ENCODE data around the gene TMPRSS4. TPM values are rescaled to one million over a fixed set of nuclear protein-coding genes. Genes with fewer than 3 reads are reported as not detected.

Gene TMPRSS4
- total RNA-seq, 3 donors from 2014 or later (not counting 1 experiment from before 2014, with no cell fraction given) = not detected

GRCh38 chr11:118064956-118065355 is 11.9 kb upstream of the TMPRSS4 start:
- intact Hi-C loops (cut with micrococcal nuclease) = no loop called here
- H3K27me3 ChIP-seq (ENCODE audit: control insufficient read depth, insufficient read depth, low read length) = no peaks in the 10 kb centered on the region
- DNase-seq = no peak

GRCh38 chr11:118065384-118065783 is 11.5 kb upstream of the TMPRSS4 start:
- no peaks in the 10 kb centered on the region for H3K27me3 ChIP-seq (ENCODE audit: control insufficient read depth, insufficient read depth, low read length)
- no peak overlapping the region for H3K4me3 Mint-ChIP-seq
- H3K4me1 ChIP-seq (ENCODE audit: control insufficient read depth, insufficient read depth, low read length) = peaks cover 6% of the 10 kb centered on the region
- intact Hi-C loops (cut with micrococcal nuclease) = no loop called here
- no peak for DNase-seq
- H3K4me3 ChIP-seq (ENCODE audit: low read length) = no peak overlapping the region
- H3K27ac Mint-ChIP-seq = no peak overlapping the region
- H3K9me3 Mint-ChIP-seq = no peaks in the 10 kb centered on the region
- peaks cover 8 to 14% of the 10 kb centered on the region in 2 donors for H3K4me1 Mint-ChIP-seq
- H3K27me3 Mint-ChIP-seq (ENCODE audit: low read depth in 2 of 2) = peaks cover 0 to 7% of the 10 kb centered on the region in 2 donors
- H3K36me3 ChIP-seq (ENCODE audit: control insufficient read depth, insufficient read depth, low read length) = no peaks in the 10 kb centered on the region
- H3K36me3 Mint-ChIP-seq = no peaks in the 10 kb centered on the region
- TF ChIP-seq CTCF (IDR thresholded peaks at IDR 0.05) = no peak
- 36% methylated on average over 3 of the region's 3 CpGs for WGBS (ENCODE audit: insufficient coverage)
- no peak for ATAC-seq
- H3K9me3 ChIP-seq (ENCODE audit: control insufficient read depth, insufficient read depth, low read length) = no peaks in the 10 kb centered on the region
- H3K27ac ChIP-seq (ENCODE audit: low read length) = no peak overlapping the region

More at GRCh38 chr11:118064956-118065355, 11.9 kb upstream of the TMPRSS4 start:
- ATAC-seq = no peak
- H3K9me3 ChIP-seq (ENCODE audit: control insufficient read depth, insufficient read depth, low read length) = no peaks in the 10 kb centered on the region
- H3K4me3 ChIP-seq (ENCODE audit: low read length) = no peak overlapping the region
- peaks cover 0 to 7% of the 10 kb centered on the region in 2 donors for H3K27me3 Mint-ChIP-seq (ENCODE audit: low read depth in 2 of 2)
- H3K9me3 Mint-ChIP-seq = no peaks in the 10 kb centered on the region
- H3K27ac Mint-ChIP-seq = no peak overlapping the region
- H3K36me3 ChIP-seq (ENCODE audit: control insufficient read depth, insufficient read depth, low read length) = no peaks in the 10 kb centered on the region
- 94% methylated on average over 9 of the region's 9 CpGs for WGBS (ENCODE audit: insufficient coverage)
- peaks cover 8 to 14% of the 10 kb centered on the region in 2 donors for H3K4me1 Mint-ChIP-seq
- no peak overlapping the region for H3K27ac ChIP-seq (ENCODE audit: low read length)
- H3K36me3 Mint-ChIP-seq = no peaks in the 10 kb centered on the region
- H3K4me1 ChIP-seq (ENCODE audit: control insufficient read depth, insufficient read depth, low read length) = peaks cover 6% of the 10 kb centered on the region
- TF ChIP-seq CTCF (IDR thresholded peaks at IDR 0.05) = no peak
- no peak overlapping the region for H3K4me3 Mint-ChIP-seq

GRCh38 chr11:118067006-118067405 is 9.9 kb upstream of the TMPRSS4 start:
- no peaks in the 10 kb centered on the region for H3K9me3 ChIP-seq (ENCODE audit: control insufficient read depth, insufficient read depth, low read length)
- peaks cover 0 to 9% of the 10 kb centered on the region in 2 donors for H3K27me3 Mint-ChIP-seq (ENCODE audit: low read depth in 2 of 2)
- ATAC-seq (no peak), DNase-seq (no peak)
- H3K36me3 Mint-ChIP-seq = no peaks in the 10 kb centered on the region
- H3K4me1 Mint-ChIP-seq = peaks cover 8 to 14% of the 10 kb centered on the region in 2 donors
- H3K27ac ChIP-seq (ENCODE audit: low read length) = no peak overlapping the region
- no peak overlapping the region for H3K4me3 ChIP-seq (ENCODE audit: low read length)
- no peak overlapping the region for H3K27ac Mint-ChIP-seq
- TF ChIP-seq CTCF (IDR thresholded peaks at IDR 0.05) = no peak
- H3K4me3 Mint-ChIP-seq = no peak overlapping the region
- peaks cover 6% of the 10 kb centered on the region for H3K4me1 ChIP-seq (ENCODE audit: control insufficient read depth, insufficient read depth, low read length)
- intact Hi-C loops (cut with micrococcal nuclease) = no loop called here
- WGBS (ENCODE audit: insufficient coverage) = 92% methylated on average over 8 of the region's 8 CpGs
- H3K27me3 ChIP-seq (ENCODE audit: control insufficient read depth, insufficient read depth, low read length) = no peaks in the 10 kb centered on the region
- no peaks in the 10 kb centered on the region for H3K9me3 Mint-ChIP-seq
- H3K36me3 ChIP-seq (ENCODE audit: control insufficient read depth, insufficient read depth, low read length) = no peaks in the 10 kb centered on the region

All from natural killer cell (primary cell).